A549 (cell line): Measurements from ENCODE around the gene HNRNPAB.

Source experiments
- CHD4 ChIP-seq: fragments of 200-600 bp; sonication (generic); IDR thresholded peaks from 2 replicates; pipeline ENCODE4 v1.6.1; 2016; ENCODE audit warnings: antibody characterized with exemption, mild to moderate bottlenecking, borderline replicate concordance
- CTCF ChIP-seq: fragments of >200 bp; sonication (Bioruptor Twin); formaldehyde crosslinking; IDR thresholded peaks from 3 replicates; pipeline ENCODE4 v1.5.1; 2016
- HOXB5 ChIP-seq: fragments of 250-450 bp; sonication (Bioruptor Pico); IDR thresholded peaks from 2 replicates; pipeline ENCODE4 v1.5.0; 2020; ENCODE audit warnings: mild to moderate bottlenecking, moderate library complexity
- KDM5A ChIP-seq: fragments of 200-600 bp; sonication (generic); IDR thresholded peaks from 2 replicates; pipeline ENCODE4 v1.6.1; 2016; ENCODE audit warnings: antibody characterized with exemption, mild to moderate bottlenecking
- SREBF2 ChIP-seq: fragments of 450-650 bp; IDR thresholded peaks from 2 replicates; pipeline ENCODE4 v1.6.1; 2014; ENCODE audit warnings: mild to moderate bottlenecking, moderate library complexity

- TF ChIP-seq HOXB5 (CRISPR knock-in tag) (no peak), KDM5A (no peak), CTCF (no peak), CHD4 (no peak), SREBF2 (no peak)
Measured at GRCh38 chr5:178176791-178177190, 27.5 kb upstream of the HNRNPAB start.
